ENCODE data around the gene CALN1. TPM values are rescaled to one million over a fixed set of nuclear protein-coding genes. Genes with fewer than 3 reads are reported as not detected.

The CALN1 gene
- polyA plus RNA-seq, 1 experiment, result not detected

GRCh38 chr7:72405418-72405817, 6.7 kb downstream of the CALN1 start:
- no peak overlapping the region for H3K27ac ChIP-seq (ENCODE audit: low read depth, low read length)
- CTCF ChIA-PET, result no interaction called here
- no peaks in the 10 kb centered on the region for H3K27me3 ChIP-seq (ENCODE audit: control insufficient read depth, insufficient read depth, low read length)
- POLR2A ChIA-PET, result no interaction called here
- TF ChIP-seq CTCF (IDR thresholded peaks at IDR 0.05; ENCODE audit: low read depth, low read length), result no peak
- no peak overlapping the region for H3K4me3 ChIP-seq (ENCODE audit: low read depth, low read length)
- DNase-seq (ENCODE audit: low read depth, low spot score), result no peak
- H3K9me3 ChIP-seq (ENCODE audit: control insufficient read depth, insufficient read depth, low read length), result peaks cover 60% of the 10 kb centered on the region

- H3K4me3 ChIP-seq (ENCODE audit: low read depth, low read length), result no peak overlapping the region
- no peak overlapping the region for H3K27ac ChIP-seq (ENCODE audit: low read depth, low read length)
- POLR2A ChIA-PET, result no interaction called here
- H3K9me3 ChIP-seq (ENCODE audit: control insufficient read depth, insufficient read depth, low read length), result peaks cover 60% of the 10 kb centered on the region
- H3K27me3 ChIP-seq (ENCODE audit: control insufficient read depth, insufficient read depth, low read length), result no peaks in the 10 kb centered on the region
- CTCF ChIA-PET, result no interaction called here
- DNase-seq (ENCODE audit: low read depth, low spot score), result no peak
- TF ChIP-seq CTCF (IDR thresholded peaks at IDR 0.05; ENCODE audit: low read depth, low read length), result no peak
Measured at GRCh38 chr7:72404743-72405142, 7.4 kb downstream of the CALN1 start.

GRCh38 chr7:72403458-72404076, 8.6 kb downstream of the CALN1 start:
- no peak overlapping the region for H3K27ac ChIP-seq (ENCODE audit: low read depth, low read length)
- no peaks in the 10 kb centered on the region for H3K27me3 ChIP-seq (ENCODE audit: control insufficient read depth, insufficient read depth, low read length)
- H3K4me3 ChIP-seq (ENCODE audit: low read depth, low read length), result no peak overlapping the region
- ChIA-PET CTCF (no interaction called here), POLR2A (no interaction called here)
- peaks cover 58% of the 10 kb centered on the region for H3K9me3 ChIP-seq (ENCODE audit: control insufficient read depth, insufficient read depth, low read length)
- DNase-seq (ENCODE audit: low read depth, low spot score), result no peak
- no peak for TF ChIP-seq CTCF (IDR thresholded peaks at IDR 0.05; ENCODE audit: low read depth, low read length)

GRCh38 chr7:72394016-72394415, 18.1 kb downstream of the CALN1 start:
- no peak overlapping the region for H3K4me3 ChIP-seq (ENCODE audit: low read depth, low read length)
- no peak for TF ChIP-seq CTCF (IDR thresholded peaks at IDR 0.05; ENCODE audit: low read depth, low read length)
- ChIA-PET POLR2A (no interaction called here), CTCF (no interaction called here)
- no peaks in the 10 kb centered on the region for H3K27me3 ChIP-seq (ENCODE audit: control insufficient read depth, insufficient read depth, low read length)
- peaks cover 10% of the 10 kb centered on the region for H3K9me3 ChIP-seq (ENCODE audit: control insufficient read depth, insufficient read depth, low read length)
- H3K27ac ChIP-seq (ENCODE audit: low read depth, low read length), result no peak overlapping the region
- no peak for DNase-seq (ENCODE audit: low read depth, low spot score)

GRCh38 chr7:72391821-72392377, 20.2 kb downstream of the CALN1 start:
- H3K9me3 ChIP-seq (ENCODE audit: control insufficient read depth, insufficient read depth, low read length), result peaks cover 7% of the 10 kb centered on the region
- no peak overlapping the region for H3K4me3 ChIP-seq (ENCODE audit: low read depth, low read length)
- H3K27ac ChIP-seq (ENCODE audit: low read depth, low read length), result no peak overlapping the region
- H3K27me3 ChIP-seq (ENCODE audit: control insufficient read depth, insufficient read depth, low read length), result no peaks in the 10 kb centered on the region
- no peak for TF ChIP-seq CTCF (IDR thresholded peaks at IDR 0.05; ENCODE audit: low read depth, low read length)
- DNase-seq (ENCODE audit: low read depth, low spot score), result no peak
- ChIA-PET CTCF (no interaction called here), POLR2A (no interaction called here)

Data from AG04450 (cell line).